ENCODE data around the gene SLC1A1.

DNA sequence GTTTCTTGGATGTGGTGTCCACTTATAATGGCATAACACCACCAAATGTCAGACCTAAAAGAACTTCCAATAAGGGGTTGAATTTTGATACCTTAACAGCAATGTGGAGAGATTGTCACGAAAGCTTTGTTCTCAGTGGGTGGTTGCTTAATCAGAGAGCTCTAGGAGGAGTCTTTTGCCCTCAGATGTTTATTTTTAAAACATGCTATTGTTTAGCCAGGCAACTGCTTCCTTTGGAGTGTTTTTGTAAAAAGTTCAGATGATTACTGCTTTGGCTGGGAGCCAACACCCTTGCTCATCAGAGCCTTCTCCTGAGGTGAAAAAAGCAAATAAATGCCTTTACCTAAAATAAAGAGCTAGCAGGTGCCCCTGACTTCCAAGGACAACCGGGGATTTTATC lies 65.0 kb downstream of the SLC1A1 start:
- no peak for TF ChIP-seq EP300 (IDR thresholded peaks at IDR 0.05; ENCODE audit: borderline replicate concordance)
- TF ChIP-seq, protein P1, sequence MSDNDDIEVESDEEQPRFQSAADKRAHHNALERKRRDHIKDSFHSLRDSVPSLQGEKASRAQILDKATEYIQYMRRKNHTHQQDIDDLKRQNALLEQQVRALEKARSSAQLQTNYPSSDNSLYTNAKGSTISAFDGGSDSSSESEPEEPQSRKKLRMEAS (IDR thresholded peaks at IDR 0.05) = no peak
- TF ChIP-seq TCF12 (IDR thresholded peaks at IDR 0.05; ENCODE audit: low read depth) = no peak

Measured in Ishikawa (cell line).